Lower leg skin (tissue), 3 donors: ENCODE measurements around the gene FRMD8.

Source experiments
- POLR2A ChIP-seq, 2 donors: fragments of 450-650 bp; IDR thresholded peaks; one replicate each; pipeline ENCODE4 v1.6.1; 2016 to 2017; ENCODE audit warnings: antibody characterized with exemption in 2 of 2, mild to moderate bottlenecking in 1 of 2, moderate library complexity in 1 of 2
- TF ChIP-seq, protein P1 (sequence below), 3 donors: fragments of 450-650 bp; IDR thresholded peaks; one replicate each; pipeline ENCODE4 v1.5.1; 2016; ENCODE audit warnings: antibody characterized with exemption in 3 of 3, mild to moderate bottlenecking in 3 of 3, moderate library complexity in 2 of 3

DNA sequence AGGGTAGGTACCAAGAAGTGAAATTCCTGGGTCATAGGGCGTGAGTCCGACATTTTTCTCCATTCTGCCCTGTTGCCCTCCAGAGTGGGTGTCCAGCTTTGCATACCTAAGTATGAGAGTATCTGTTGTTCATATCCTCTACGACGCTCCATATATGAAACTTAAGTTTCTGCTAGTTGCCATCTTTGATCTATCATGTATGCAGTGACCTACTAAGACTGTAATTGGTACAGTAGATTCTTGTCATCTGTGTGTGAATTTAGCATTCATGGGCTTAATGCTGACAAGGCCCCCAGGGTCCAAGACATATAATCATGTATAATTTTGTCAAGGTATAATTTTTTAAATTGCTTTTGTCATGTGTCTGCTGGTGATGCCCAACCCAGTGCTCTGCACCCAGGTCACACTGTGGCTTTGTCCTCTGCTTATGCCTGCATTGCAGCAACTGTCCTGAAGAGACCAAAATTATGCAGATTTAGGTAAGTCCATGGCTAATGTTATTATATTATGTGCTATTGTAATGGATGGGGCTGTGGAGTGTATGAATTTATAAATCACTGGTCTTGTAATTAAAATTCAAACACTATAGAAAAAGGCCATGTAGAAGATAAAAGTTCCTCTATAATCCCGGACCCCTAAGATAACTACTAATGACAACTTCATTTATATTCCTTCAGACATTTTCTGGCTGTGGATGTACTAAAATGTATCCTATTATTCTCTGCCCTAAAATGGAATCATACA, 48.4 kb downstream of the FRMD8 start:
- TF ChIP-seq POLR2A (IDR thresholded peaks at IDR 0.05), result no peak
- TF ChIP-seq, protein P1, sequence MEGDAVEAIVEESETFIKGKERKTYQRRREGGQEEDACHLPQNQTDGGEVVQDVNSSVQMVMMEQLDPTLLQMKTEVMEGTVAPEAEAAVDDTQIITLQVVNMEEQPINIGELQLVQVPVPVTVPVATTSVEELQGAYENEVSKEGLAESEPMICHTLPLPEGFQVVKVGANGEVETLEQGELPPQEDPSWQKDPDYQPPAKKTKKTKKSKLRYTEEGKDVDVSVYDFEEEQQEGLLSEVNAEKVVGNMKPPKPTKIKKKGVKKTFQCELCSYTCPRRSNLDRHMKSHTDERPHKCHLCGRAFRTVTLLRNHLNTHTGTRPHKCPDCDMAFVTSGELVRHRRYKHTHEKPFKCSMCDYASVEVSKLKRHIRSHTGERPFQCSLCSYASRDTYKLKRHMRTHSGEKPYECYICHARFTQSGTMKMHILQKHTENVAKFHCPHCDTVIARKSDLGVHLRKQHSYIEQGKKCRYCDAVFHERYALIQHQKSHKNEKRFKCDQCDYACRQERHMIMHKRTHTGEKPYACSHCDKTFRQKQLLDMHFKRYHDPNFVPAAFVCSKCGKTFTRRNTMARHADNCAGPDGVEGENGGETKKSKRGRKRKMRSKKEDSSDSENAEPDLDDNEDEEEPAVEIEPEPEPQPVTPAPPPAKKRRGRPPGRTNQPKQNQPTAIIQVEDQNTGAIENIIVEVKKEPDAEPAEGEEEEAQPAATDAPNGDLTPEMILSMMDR (IDR thresholded peaks at IDR 0.05), result no peak
